ENCODE data around the gene CACNG1.

DNA sequence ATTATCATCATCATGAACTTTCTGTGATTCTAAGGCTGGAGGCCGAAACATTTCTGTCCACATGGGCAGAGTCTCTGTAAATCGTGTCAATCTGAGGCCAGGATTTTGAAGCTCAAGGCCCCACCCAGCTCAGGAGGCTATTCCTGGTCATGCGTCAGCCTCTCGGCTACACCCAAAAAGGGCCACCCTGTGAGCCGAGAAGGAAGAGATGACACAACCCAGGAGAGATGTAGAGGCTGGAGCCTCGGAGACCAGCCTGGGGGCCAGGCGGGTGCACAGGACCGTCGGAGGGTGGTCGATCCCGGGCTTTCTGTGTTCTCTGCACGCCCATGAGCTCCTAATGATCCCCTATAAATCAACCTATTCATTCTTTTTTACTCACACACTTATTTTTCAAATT is 1.1 kb upstream of the CACNG1 start:
- TF ChIP-seq GATA2 (IDR thresholded peaks at IDR 0.05; ENCODE audit: low read depth, low read length) (no peak), GATA3 (IDR thresholded peaks at IDR 0.05; ENCODE audit: low read depth, low read length) (no peak)
